GM12801 (cell line): Measurements from ENCODE around the gene SPATA25.

Source experiments
- CTCF ChIP-seq: IDR thresholded peaks from one replicate; pipeline ENCODE4 v1.5.1; 2011; ENCODE audit warnings: control low read depth; ENCODE audit not compliant: insufficient read length; ENCODE audit errors: extremely low read depth

SPATA25 gene

GRCh38 chr20:45909817-45910669 lies 22.6 kb upstream of the SPATA25 start:
- no peak for TF ChIP-seq CTCF

DNA sequence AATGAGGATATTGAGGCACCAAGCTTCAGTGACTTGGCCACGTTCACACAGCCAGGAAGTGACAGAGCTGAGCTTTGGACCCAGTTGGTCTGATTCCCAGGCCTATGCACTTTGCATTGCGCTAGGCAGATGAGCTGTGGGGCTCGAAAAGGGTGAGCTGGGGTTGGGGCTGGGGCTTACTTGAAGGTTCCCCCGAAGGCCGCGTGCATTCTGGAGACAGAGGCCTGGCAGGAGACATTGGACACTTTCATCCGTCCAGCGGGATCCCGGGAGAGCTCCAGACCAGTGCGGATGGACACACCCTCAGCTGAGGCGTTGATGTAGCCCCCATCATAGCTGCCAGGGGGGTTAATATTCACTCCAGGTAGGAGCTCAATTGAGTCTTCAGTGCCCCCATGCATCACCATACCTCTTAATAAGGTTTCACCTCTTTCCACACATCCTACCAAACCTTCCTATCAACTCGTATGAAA lies 21.9 kb upstream of the SPATA25 start:
- no peak for TF ChIP-seq CTCF

DNA sequence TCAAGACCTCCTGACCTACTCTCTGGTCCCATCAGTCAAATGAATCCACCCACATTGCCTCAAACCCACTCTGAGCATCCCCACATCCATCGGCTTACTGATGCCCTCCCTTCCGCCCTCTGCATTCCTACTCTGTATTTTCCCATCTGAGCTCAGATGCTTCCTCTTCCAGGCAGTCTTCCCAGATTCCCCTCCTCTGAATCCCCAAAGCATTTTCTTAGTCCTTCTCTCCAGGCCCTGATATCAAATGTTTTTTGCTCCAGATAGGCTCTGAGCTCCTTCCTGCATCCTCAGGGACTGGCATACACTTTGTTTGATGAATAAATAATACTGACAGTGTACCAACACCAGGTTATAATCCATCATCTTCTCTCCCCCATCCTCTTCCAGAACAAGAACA lies 20.7 kb upstream of the SPATA25 start:
- TF ChIP-seq CTCF = no peak

GRCh38 chr20:45907219-45907948 lies 20.0 kb upstream of the SPATA25 start:
- no peak for TF ChIP-seq CTCF

DNA sequence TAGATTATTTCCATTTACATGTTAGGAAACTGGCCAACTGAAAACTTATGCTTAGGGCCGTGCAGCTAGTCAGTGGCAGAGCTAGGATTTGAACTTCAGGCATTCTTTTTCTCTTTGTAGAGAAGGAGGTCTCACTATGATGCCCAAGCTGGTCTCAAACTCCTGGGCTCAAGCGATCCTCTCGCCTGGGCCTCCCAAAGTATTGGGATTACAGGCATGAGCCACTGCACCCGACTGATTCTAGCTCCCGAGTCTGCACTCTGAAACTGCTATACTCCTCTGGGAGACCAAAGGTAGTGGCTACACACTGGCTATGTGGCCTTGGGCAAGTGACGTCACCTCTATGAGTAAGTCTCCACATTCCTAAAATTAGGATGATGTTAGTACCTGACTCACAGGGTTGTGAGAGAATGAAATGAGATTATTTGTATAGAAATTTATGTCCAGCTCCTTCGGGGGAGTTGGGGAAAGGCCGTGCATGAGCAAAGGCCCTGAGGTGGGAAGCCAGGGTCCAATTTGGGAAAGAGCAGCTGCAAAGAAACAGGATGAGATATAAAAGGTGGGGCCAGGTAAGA lies 18.2 kb upstream of the SPATA25 start:
- no peak for TF ChIP-seq CTCF

DNA sequence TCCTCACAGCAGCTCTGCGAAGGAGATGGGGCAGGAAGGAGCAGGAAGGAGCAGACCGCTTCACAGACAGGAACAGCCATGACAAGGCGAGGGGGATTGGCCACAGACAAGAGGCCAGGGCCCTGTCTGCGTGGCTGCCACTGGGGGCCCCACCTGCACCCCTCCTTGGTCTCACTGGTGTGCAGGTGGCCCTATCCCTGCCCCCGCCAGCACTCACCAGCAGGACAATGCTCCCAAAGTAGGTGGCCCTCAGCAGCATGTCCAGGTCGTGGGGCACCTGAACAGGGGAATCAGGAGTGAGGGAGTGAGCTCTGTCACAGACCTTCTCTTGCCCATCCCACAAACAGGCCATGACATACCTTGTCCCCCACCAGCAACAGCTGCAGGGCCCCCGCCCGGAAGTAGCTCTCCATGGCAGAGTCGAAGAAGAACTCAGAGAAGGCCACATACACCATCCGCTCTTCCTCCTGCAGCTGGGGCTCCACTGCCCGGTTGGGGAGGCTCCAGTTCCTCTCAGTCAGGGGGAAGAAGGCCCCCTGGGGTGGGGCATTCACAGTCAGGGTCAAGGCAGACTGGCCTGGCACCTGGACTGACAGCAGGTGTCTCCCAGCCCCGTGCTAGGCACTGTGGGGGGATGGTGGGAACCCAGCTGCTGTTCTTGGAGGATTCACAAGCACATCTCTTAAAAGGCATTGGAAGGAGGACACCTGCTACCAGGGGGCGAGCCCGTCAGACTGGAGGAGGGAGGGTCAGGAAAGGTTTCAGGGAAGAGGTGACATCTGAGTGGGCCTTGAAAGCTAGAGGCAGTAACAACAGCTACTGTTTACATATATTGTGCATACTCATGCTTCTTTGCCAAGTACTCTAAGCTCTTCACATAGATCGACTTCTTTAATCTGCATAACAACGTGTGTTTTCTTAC lies 17.4 kb upstream of the SPATA25 start:
- no peak for TF ChIP-seq CTCF
